Measurements from ENCODE around the gene TM9SF4.
A peak's percentile ranks its signal among the peaks of the same experiment; 100 is the strongest.
"Not testable (repeated sequence)": the region's sequence is repeated elsewhere in the genome, so short reads cannot be mapped to it uniquely, and the experiment has no call there.

Gene TM9SF4

GRCh38 chr20:32190616-32191415, 81.3 kb downstream of the TM9SF4 start:
- DNase-seq (ENCODE audit: low read depth) = no peak

DNA sequence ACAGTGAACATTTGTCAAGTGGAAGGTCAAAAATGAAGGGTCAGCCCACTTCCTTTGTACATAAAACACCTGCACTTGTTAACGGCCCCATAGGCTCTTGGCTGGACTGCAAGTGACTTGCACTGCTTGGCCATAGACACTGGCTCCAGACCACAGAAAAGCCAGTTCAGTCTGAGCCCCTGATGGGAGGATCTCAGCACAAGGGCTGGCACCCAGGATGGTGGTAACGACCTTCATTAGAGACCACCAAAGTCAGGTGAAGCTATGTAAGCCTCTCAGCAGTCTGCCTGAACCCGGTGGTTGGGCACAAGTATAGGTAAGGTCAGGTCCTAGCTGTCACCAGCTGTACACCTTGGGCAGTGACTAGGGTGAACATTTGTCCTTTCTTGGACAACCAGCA, 81.9 kb downstream of the TM9SF4 start:
- no peak for DNase-seq (ENCODE audit: low read depth)

DNA sequence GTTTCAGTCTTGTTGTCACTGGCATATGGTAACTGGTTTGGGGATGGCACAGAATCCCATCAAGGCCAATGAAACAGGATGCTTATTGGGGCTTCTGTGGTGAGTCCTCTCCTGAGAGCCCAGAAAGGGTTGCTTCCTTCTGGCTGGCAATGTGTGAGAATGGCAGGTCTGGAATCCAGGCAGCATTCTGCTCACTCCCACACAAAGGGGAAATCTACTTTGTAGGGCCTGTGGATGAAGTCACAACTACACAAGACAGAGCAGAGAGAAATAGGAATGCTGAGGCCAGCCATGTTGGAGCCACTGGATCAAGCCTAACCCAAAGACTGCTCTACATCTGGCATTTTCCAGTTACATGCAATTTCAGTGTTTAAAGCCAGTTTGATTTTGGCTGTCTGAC, 82.4 kb downstream of the TM9SF4 start:
- DNase-seq (ENCODE audit: low read depth) = no peak

DNA sequence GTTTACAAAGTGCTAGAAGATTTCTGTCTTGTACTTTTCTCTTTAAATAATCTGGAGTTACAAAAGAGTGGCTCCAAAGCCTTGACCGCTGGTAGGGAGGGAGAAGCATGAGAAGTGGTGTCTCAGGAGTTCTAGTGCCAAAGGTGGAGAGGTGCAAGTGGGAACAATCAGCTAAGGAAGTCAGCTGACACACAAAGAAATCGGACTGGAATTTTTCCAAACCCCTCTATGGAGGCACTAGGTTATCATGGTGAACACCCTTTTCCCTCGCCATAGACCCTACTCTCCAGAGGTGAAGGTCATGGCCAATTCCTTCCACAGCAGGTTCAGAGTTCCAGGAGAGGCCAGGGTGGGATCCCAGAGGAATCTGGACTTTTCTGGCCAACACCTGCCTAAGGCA, 83.2 kb downstream of the TM9SF4 start:
- no peak for DNase-seq (ENCODE audit: low read depth)

DNA sequence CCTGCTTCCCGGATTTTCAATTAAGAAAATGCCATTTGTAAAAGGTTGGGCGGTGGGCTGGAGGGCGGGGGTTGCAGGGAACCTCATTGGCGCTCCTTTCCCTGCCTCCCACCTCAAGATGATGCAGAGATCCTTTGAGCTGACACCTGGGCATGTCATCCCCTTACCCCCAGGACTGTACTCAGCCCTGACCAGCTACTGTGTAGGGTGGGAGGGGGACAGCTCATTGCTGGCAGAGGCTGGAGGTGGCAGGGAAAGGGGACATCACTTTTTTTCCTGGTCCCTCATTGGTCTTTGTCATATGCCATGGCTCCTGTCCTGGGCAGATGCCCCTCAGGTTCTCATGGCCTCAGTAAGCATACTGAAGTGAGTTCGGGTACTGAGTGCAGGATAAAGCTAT, 83.8 kb downstream of the TM9SF4 start:
- DNase-seq (ENCODE audit: low read depth) = not testable (repeated sequence)

GRCh38 chr20:32193996-32194395, 84.5 kb downstream of the TM9SF4 start:
- no peak for DNase-seq (ENCODE audit: low read depth)

- DNase-seq (ENCODE audit: low read depth) = no peak
Observed at GRCh38 chr20:32195581-32195980, 86.1 kb downstream of the TM9SF4 start.

DNA sequence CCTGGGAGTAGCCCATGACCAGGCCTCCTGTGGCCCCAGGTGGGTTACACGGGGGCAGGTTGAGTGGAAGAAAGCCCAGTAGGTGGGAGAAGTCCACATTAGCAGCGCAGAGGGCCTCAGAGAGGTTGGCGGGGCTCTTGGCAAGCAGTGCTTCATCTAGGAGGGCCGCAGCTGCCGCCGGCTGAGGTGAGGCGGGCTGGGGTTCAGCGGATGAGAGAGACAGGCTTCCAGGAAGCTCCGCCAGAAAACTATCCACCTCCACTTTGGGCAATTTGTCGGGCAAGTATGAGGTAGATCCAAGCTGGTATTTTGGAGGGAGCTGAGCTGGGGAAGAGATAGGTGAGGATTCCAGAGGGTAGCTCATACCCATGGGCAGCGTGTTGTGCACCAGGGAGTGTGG, 87.1 kb downstream of the TM9SF4 start:
- DNase-seq (ENCODE audit: low read depth) = not testable (repeated sequence)

DNA sequence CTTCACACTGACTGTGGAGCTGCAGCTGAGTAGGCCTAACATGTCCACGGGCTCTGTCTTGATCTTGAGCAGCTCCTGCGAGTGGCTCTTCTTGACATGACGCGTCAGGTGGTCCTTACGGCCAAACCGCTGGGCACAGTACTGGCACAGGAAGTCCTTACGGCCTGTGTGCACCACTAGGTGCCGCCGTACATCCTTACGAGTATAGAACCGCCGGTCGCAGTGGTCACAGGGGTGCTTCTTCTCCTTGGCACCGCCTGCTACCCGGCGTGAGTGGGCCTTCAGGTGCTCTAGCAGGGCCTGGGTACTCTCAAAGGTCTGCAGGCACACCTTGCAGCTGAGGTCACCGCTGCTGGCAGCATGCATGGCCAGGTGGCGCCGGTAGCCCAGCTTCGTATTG, 87.6 kb downstream of the TM9SF4 start:
- DNase-seq (ENCODE audit: low read depth) = not testable (repeated sequence)

- no peak for DNase-seq (ENCODE audit: low read depth)
Observed at GRCh38 chr20:32199006-32199405, 89.5 kb downstream of the TM9SF4 start.

GRCh38 chr20:32201296-32201976, 91.9 kb downstream of the TM9SF4 start:
- DNase-seq (ENCODE audit: low read depth) = no peak

DNA sequence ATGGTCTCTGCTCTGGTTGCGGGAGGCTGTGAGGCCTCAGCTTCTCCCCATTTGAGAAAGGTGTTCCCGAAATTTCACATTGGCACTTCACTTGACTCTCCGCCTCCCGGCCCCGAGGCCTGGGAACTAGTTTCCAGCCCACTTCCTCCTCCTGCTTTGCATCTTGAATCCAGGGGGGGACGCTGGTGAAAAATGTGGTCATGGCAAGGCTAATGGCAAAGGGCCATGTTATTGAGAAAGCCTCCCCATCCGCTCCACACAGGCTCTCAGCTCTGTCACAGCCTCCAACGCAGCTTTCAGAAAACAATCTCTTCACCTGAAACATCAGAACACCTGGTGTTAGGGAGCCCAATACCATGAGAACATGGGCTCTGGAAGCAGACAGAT, 92.5 kb downstream of the TM9SF4 start:
- DNase-seq (ENCODE audit: low read depth) = no peak

- no peak for DNase-seq (ENCODE audit: low read depth)
Observed at GRCh38 chr20:32203356-32204204, 94.1 kb downstream of the TM9SF4 start.

DNA sequence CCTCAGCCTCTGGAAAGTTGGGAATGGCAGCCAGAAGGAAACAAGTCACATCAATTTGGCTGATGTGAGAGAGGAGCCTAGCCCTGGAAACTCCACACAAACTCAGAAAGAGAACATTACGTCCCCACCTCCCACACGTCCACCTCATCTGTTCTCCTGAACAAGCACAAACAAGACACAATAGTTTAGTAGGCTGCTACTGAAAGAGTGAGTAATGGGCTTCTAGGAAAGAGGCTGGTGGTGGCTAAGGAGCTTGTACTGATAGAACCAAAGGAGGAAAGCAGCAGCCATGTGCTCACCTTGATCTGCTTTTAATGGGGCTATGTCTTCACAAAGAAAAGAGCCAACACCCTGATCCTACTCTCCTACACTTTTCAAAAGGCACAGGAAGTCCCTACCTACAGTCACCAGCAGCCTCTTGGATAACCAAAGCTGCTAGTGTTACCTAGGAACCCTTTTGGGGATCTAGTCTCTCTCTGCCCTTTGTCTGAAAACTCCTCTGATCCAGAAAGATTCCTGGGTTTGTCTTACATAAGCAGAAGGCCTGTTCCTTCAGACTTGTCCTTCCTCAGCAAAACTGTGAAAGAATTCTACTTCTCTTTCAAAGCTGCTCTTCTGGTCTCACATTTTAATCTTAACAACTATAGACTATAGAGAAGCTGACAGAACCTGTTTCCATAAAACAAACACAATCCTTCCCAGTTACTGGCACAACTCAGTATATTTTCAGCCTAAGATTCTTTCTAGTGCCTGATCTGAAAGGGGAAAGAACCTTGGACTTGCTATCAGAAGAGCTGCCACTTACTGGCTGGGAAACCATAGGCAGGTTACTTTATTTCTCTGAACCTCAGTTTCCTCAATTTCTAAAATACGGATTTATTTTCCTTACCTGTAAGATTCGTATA, 94.9 kb downstream of the TM9SF4 start:
- DNase-seq (ENCODE audit: low read depth) = no peak

GRCh38 chr20:32205110-32205842, 95.8 kb downstream of the TM9SF4 start:
- no peak for DNase-seq (ENCODE audit: low read depth)

DNA sequence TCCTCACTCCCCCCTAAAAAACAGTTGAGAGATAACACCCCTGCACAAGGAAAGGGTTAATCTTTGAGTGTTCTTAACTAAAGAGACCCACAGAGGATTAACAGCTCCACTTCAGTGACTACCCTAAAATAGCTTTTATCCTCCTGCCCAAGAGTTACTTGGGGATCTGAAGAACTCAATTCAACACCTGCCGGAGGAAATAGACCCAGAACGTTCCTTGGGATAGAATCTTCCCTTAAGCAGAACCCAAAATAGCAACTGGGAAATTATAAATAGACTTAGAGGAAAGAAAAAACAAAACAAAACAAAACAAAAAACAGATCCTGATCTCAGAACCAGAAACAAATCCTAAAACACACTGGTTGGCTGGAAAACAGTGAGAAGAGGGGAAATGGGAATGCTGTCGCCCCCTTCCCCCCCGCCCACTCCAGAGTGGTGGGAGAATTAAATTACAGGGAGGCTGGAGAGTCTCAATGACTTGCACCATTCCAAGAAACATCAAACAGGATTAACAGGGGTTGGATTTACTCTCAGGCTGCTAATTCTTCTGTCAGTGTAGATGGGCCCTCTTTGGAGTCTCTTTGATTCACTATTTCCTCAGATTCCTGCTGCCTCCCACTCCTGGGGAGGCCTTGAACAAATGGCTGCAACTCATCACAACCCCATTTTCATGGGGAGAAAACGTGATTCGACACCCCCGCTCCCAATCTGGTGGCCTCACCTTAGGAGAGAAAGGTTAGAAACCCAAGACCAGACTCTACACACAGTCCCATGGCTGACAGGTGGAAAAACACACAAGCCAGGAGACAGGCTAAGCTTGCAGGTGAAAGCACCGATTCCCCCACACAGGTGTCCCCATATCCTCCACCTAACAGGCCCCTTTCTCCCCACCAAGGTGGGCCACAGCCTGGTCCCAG, 96.6 kb downstream of the TM9SF4 start:
- no peak for DNase-seq (ENCODE audit: low read depth)

DNA sequence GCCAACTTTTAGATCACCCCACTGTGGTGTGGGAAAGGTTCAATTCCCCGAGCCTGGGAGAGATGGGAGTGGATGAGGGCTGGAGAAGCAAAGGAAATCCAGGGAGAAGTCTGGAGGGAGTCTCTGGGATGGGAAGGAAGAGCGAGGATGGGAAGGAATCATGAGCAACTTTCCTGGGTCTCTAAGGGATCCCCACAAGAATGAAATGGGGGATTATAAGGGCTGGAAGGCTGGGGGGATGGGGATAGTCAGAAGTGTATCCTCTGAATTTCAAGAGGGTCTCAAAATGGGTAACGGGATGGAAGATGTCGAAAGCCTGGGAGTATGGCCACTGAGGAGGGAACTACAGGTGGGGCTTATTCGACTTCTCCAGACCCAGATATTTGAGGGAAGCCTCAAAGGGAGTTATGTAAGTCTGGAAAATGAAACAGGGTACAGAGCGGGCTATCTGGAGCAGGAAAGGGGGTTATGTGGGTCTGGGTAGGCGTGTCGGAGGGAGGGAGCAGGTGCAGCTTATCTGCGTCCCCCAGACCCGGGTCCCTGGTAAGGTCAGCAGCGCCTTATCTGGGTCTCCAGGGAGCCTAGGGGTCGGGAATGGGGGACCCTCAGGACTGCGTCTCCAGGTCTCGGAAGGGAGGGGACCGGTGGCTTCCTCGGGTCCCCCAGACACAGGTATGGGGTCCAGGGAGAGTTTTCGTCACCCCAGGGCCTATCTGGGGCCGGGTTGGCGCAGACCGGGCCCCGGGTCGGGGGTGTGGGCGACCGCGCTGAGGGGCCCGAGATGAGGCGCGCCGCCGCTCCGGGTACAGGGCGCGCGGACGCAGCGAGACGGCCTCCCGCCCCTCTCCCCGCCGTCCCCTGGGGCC, 97.5 kb downstream of the TM9SF4 start:
- no peak for DNase-seq (ENCODE audit: low read depth)

GRCh38 chr20:32207626-32208498, 98.3 kb downstream of the TM9SF4 start, which contains the start of the genes PLAGL2 and POFUT1:
Gene PLAGL2, minus strand, starts transcription at chr20:32207743. Its CDS starts 5,565 bp downstream, at chr20:32202178.
Gene POFUT1, plus strand, starts transcription at chr20:32207880. Its CDS starts 62 bp downstream, at chr20:32207942.
- DNase-seq (ENCODE audit: low read depth) = peak; percentile 80
